GM21360 (cell line): ENCODE results near the gene NELFB.

Experiments used
- ATAC-seq: cut with Tn5 transposase; IDR thresholded peaks from one replicate; pipeline ENCODE4 v1.9.1; 2021; ENCODE audit warnings: mild to moderate bottlenecking, moderate library complexity; ENCODE audit not compliant: unreplicated experiment

The NELFB gene

GRCh38 chr9:137311986-137312851 lies 57.1 kb downstream of the NELFB start:
- ATAC-seq, result no peak

- no peak for ATAC-seq
Observed at GRCh38 chr9:137312852-137313325, 57.8 kb downstream of the NELFB start.

- no peak for ATAC-seq
Observed at GRCh38 chr9:137313326-137313936, 58.3 kb downstream of the NELFB start.

- ATAC-seq, result no peak
Observed at GRCh38 chr9:137313956-137314560, 58.9 kb downstream of the NELFB start.

GRCh38 chr9:137314561-137315560 lies 59.7 kb downstream of the NELFB start:
- no peak for ATAC-seq

GRCh38 chr9:137315581-137316011 lies 60.5 kb downstream of the NELFB start:
- no peak for ATAC-seq

- no peak for ATAC-seq
Observed at GRCh38 chr9:137316012-137316981, 61.2 kb downstream of the NELFB start.

- ATAC-seq, result no peak
Observed at GRCh38 chr9:137317021-137317717, 62.0 kb downstream of the NELFB start.

- no peak for ATAC-seq
Observed at GRCh38 chr9:137317718-137318511, 62.8 kb downstream of the NELFB start.

GRCh38 chr9:137318602-137319001 lies 63.5 kb downstream of the NELFB start:
- ATAC-seq, result no peak

- no peak for ATAC-seq
Observed at GRCh38 chr9:137319011-137319738, 64.0 kb downstream of the NELFB start.

- ATAC-seq, result no peak
Observed at GRCh38 chr9:137319739-137320551, 64.8 kb downstream of the NELFB start.

GRCh38 chr9:137320555-137321384 lies 65.6 kb downstream of the NELFB start:
- no peak for ATAC-seq

GRCh38 chr9:137321726-137322361 lies 66.7 kb downstream of the NELFB start:
- no peak for ATAC-seq
